ENCODE results near the gene UBXN11.

Gene UBXN11

DNA sequence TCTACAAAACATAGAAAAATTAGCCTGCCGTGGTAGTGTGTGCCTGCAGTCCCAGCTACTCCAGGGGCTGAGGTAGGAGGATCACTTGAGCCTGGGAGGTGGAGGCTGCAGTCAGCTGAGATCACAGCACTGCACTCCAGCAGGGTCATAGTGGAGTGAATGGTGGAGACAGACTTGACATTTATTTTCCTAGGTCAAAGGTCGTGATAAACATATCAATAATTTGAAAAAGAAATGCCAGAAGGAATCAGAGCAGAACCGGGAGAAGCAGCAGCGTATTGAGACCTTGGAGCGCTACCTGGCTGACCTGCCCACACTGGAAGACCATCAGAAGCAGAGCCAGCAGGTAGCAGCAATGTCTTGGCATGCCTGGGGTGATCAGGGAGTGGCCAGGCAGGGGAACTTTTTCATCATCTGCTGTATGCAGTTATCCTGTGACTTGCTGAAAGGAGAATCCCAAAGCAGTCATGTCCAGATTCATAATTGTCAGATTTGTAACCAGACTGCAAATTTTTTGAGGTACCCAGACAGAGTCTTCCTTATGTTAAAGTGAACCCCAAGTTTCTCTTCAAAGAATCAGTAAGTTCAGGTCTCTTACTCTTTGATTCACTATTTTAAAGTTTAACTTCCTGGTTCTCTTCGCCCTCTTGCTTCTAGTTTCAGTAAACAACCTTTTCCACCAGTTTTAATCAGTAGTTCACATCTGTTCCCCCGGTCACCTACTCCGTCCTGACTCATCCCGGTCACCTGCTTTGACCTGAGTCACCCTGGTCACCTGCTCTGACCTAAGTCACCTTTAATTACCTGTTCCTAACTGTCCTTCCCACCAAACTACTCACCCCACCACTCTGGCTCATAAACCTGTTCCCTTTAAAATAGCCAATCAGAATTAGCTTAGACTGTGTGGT, 37.9 kb downstream of the UBXN11 start:
- no peak for DNase-seq (ENCODE audit: low spot score)

- no peak for DNase-seq (ENCODE audit: low spot score)
Measured at GRCh38 chr1:26265405-26265804, 41.0 kb downstream of the UBXN11 start.

DNA sequence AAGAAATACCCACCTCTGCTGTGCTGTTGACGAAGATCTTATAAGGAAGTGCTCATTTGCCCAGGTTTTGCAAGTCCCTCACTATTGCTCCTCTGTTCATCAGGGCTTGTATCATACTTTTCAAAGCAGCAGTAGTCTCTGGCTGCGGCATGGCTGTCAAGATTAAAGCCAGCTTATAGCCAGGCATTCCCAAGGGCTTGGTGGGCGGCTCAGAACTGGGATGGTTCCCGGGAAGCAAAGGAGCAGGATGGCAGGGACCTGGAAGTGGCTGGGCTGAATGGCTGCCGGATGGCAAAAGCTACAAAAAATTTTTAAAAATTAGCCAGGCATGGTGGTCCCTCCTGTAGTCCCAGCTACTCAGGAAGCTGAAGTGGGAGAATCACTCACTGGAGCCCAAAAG, 43.2 kb downstream of the UBXN11 start:
- DNase-seq (ENCODE audit: low spot score): no peak

DNA sequence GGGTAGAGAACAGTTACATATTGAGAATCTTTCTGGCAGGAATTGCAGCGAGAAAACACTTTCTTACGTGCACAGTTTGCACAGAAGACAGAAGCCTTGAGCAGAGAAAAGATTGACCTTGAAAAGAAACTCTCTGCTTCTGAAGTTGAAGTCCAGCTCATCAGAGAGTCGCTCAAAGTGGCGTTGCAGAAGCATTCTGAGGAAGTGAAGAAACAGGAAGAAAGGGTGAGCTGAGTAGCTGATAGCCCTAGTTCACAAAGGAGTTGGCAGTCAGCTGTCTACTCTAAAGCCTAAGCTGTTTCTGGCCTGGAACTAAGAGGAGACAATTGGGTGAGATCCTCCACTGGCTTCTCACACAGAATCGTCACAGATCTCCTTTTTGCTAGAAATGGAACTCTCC, 46.9 kb downstream of the UBXN11 start:
- no peak for DNase-seq (ENCODE audit: low spot score)

GRCh38 chr1:26259005-26259404, 47.4 kb downstream of the UBXN11 start:
- no peak for DNase-seq (ENCODE audit: low spot score)

GRCh38 chr1:26257222-26257621, 49.2 kb downstream of the UBXN11 start:
- no peak for DNase-seq (ENCODE audit: low spot score)

DNA sequence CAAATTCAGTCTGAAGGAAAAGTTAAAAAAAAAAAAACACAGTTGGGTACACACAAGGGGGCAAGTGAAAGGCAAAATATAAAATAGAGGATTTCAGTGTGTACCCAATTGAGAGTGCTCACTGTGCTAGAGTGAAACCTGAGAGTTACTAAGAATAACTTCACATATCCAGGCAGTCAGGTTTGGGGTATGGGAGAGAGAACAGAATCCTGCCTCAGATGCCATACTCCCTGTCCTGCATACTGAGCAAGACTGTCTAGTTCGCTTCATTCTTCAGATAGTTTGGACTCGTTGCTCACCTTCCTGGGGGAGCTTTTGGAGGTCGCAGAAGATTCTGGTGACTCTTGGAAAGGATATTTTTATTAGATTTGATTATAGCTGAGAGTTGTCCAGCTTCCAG, 52.0 kb downstream of the UBXN11 start:
- DNase-seq (ENCODE audit: low spot score): no peak

DNA sequence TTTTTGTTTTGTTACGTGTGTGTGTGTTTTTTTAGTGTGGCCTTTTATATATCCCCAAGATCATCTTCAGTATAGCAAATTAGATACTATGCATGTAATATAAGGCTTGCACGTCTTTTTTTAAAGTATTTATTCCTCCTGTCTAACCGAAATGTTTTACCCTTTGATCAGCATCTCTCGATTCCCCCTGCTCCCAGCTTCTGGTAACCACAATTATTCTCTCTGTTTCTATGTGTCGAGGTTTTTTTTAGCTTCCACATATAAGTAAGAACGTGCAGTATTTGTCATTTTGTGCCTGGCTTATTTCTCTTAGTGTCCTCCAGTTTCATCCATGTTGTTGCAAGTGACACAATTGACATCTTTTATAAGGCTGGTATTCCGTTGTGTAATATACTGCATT, 53.7 kb downstream of the UBXN11 start:
- DNase-seq (ENCODE audit: low spot score): no peak

GRCh38 chr1:26239936-26240335, 66.5 kb downstream of the UBXN11 start:
- no peak for DNase-seq (ENCODE audit: low spot score)

DNA sequence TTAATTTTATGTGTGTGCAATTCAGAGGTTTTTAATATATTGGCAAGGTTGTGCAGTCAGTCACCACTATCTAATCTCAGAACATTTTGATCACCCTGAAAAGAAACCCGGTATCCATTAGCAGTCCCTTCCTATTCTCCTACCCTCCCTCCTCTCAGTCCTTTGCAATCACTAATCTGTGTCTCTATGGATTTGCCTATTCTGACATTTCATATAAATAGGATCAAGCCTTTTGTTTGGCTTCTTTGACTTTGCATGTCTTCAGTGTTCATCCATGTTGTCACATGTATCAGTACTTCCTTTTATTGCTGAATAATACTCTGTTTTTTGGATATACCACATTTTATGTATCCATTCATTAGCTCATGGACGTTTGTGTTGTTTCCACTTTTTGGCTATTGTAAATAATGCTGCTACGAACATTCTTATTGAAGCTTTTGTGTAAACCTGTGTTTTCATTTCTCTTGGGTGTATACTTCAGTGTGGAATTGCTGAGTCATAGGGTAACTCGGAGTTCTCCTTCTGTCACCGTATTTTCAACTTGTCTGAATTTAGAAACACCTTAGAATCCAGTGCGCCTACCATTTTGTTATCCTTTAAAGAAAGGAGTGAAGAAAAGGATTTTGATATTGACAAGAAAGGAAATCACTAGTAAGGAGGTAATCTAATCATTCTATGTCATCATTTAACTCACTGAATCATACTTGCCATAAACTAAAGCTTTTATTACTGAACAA, 69.0 kb downstream of the UBXN11 start:
- no peak for DNase-seq (ENCODE audit: low spot score)

GRCh38 chr1:26234644-26235370, 71.6 kb downstream of the UBXN11 start:
- DNase-seq (ENCODE audit: low spot score): peak; percentile 19

DNA sequence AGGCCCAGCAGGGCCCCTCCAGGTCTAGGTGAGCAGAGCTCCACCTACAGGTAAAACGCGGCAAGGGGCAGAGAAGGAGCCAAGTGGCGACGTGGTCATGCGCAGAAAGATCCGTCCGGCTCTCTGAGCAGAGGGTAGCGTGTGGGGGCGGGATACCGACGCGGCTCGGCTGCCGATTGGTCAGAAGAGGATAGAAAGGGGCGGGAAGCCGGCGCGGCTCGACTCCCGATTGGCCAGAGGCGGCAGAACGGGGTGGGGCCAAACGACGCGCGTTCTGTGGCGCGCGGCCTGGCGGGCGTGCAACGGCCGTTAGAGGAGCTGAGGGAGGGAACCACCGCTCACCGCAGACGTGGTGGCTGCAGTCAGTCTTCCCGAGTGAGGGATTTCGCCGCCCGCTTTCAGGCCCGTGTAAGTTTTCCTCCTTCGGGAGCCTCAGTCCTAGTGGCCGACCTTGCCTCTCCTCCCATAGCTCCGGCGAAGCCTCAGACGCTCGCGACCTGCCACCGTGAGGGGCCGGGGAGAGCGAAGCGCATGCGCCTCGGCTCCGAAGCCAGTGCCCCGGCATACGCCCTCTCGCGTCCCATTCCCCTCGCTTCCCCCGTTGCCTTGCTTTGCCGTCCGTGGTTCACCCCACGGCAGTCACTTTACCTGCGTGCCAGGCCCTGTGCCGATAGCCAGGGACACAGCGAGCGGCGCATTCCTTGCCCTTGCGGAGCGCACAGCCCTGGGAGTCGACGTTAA, 72.4 kb downstream of the UBXN11 start, which contains the start of gene CEP85:
CEP85 (plus strand) TSS at position 298 of the 741 bp plus-strand sequence. CDS start 5,584 bp downstream, outside the sequence.
- peak; percentile 98 for DNase-seq (ENCODE audit: low spot score)
